ENCODE measurements around the gene ZNRF2. TPM values are rescaled to one million over a fixed set of nuclear protein-coding genes. Genes with fewer than 3 reads are reported as not detected.

The ZNRF2 gene
- total RNA-seq, 1 experiment from 2014 or later = 9.8 TPM

- no TSS peak for BruUV-seq (replicated peaks)
- DNase-seq (ENCODE audit: unreplicated experiment) = no peak
- ChIA-PET POLR2A (interaction anchor here (0.6 to 1.5 kb wide), 2 partner anchors 70 to 125 kb away, joined by 3 to 5 read pairs; no protein-coding TSS in a partner anchor), CTCF (interaction anchor here (0.8 to 1.6 kb wide), 5 partner anchors 34 to 187 kb away, joined by 3 to 5 read pairs (median 3); no protein-coding TSS in a partner anchor)
- no peaks in the 10 kb centered on the region for H3K36me3 Mint-ChIP-seq (ENCODE audit: insufficient read depth, unreplicated experiment)
- H3K27me3 Mint-ChIP-seq (ENCODE audit: insufficient read depth, unreplicated experiment) = no peaks in the 10 kb centered on the region
- intact Hi-C loops (cut with micrococcal nuclease) = loop anchor here (5.0 kb wide), 1 partner anchor 221 kb away; the partner anchor contains the start of gene GGCT
- no peaks in the 10 kb centered on the region for H3K9me3 Mint-ChIP-seq (ENCODE audit: unreplicated experiment)
- TF ChIP-seq, protein P1, sequence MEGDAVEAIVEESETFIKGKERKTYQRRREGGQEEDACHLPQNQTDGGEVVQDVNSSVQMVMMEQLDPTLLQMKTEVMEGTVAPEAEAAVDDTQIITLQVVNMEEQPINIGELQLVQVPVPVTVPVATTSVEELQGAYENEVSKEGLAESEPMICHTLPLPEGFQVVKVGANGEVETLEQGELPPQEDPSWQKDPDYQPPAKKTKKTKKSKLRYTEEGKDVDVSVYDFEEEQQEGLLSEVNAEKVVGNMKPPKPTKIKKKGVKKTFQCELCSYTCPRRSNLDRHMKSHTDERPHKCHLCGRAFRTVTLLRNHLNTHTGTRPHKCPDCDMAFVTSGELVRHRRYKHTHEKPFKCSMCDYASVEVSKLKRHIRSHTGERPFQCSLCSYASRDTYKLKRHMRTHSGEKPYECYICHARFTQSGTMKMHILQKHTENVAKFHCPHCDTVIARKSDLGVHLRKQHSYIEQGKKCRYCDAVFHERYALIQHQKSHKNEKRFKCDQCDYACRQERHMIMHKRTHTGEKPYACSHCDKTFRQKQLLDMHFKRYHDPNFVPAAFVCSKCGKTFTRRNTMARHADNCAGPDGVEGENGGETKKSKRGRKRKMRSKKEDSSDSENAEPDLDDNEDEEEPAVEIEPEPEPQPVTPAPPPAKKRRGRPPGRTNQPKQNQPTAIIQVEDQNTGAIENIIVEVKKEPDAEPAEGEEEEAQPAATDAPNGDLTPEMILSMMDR (IDR thresholded peaks at IDR 0.05; ENCODE audit: unreplicated experiment) = no peak
- H3K4me3 Mint-ChIP-seq (ENCODE audit: unreplicated experiment) = no peak overlapping the region
- no peak overlapping the region for H3K27ac Mint-ChIP-seq (ENCODE audit: low read depth, unreplicated experiment)
- peaks cover 6% of the 10 kb centered on the region for H3K4me1 Mint-ChIP-seq (ENCODE audit: insufficient read depth, unreplicated experiment)
These were observed 2.6 kb upstream of the ZNRF2 start for GRCh38 chr7:30281791-30282190.

- ChIA-PET POLR2A (interaction anchor here (1.1 to 2.9 kb wide), 3 partner anchors 23 to 124 kb away, joined by 3 to 9 read pairs (median 5); no protein-coding TSS in a partner anchor), CTCF (interaction anchor here (0.8 to 1.6 kb wide), 3 partner anchors 119 to 186 kb away, joined by 3 to 5 read pairs (median 3); no protein-coding TSS in a partner anchor)
- Mint-ChIP-seq H3K27me3 (ENCODE audit: insufficient read depth, unreplicated experiment) (no peaks in the 10 kb centered on the region), H3K4me1 (ENCODE audit: insufficient read depth, unreplicated experiment) (peaks cover 8% of the 10 kb centered on the region), H3K36me3 (ENCODE audit: insufficient read depth, unreplicated experiment) (no peaks in the 10 kb centered on the region), H3K9me3 (ENCODE audit: unreplicated experiment) (no peaks in the 10 kb centered on the region), H3K4me3 (ENCODE audit: unreplicated experiment) (no peak overlapping the region), H3K27ac (ENCODE audit: low read depth, unreplicated experiment) (no peak overlapping the region)
- BruUV-seq (replicated peaks) = no TSS peak
- DNase-seq (ENCODE audit: unreplicated experiment) = no peak
- TF ChIP-seq, protein P1 (IDR thresholded peaks at IDR 0.05; ENCODE audit: unreplicated experiment) = no peak
- intact Hi-C loops (cut with micrococcal nuclease) = loop anchor here (5.0 kb wide), 1 partner anchor 220 kb away; the partner anchor contains the start of gene GGCT
These were observed 1.7 kb upstream of the ZNRF2 start for GRCh38 chr7:30282735-30283134.

DNA sequence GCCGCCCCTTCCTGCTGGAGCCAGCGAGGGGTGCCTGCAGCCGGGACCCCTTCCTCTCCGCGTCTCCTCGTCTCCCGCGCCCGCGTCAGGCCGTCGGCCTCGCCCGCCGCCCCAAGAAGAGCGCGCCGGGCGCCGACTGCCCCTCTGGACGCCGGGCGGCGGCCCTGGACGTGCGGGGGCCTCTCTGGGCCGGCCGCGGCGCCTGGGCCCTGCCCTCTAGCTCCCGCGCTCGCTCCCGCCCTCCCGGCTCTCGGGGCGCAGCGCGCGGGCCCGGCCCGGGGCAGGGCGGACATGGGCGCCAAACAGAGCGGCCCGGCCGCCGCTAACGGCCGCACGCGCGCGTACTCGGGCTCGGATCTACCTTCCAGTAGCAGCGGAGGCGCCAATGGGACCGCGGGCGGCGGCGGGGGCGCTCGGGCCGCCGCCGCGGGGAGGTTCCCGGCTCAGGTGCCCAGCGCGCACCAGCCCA, 704 bp downstream of the ZNRF2 start:
- no peaks in the 10 kb centered on the region for H3K36me3 Mint-ChIP-seq (ENCODE audit: insufficient read depth, unreplicated experiment)
- intact Hi-C loops (cut with micrococcal nuclease) = loop anchor here (2.0 kb wide), 3 partner anchors 38 to 120 kb away; no protein-coding TSS in a partner anchor
- peaks cover 24% of the 10 kb centered on the region for H3K4me1 Mint-ChIP-seq (ENCODE audit: insufficient read depth, unreplicated experiment)
- peak; percentile 35 for DNase-seq (ENCODE audit: unreplicated experiment)
- no peaks in the 10 kb centered on the region for H3K27me3 Mint-ChIP-seq (ENCODE audit: insufficient read depth, unreplicated experiment)
- H3K27ac Mint-ChIP-seq (ENCODE audit: low read depth, unreplicated experiment) = no peak overlapping the region
- H3K9me3 Mint-ChIP-seq (ENCODE audit: unreplicated experiment) = no peaks in the 10 kb centered on the region
- BruUV-seq (replicated peaks) = no TSS peak
- TF ChIP-seq, protein P1 (IDR thresholded peaks at IDR 0.05; ENCODE audit: unreplicated experiment) = no peak
- ChIA-PET POLR2A (interaction anchor here (0.6 to 5.9 kb wide), 20 partner anchors 9 to 280 kb away, joined by 3 to 89 read pairs (median 5); partner anchors contain the start of gene MTURN), CTCF (interaction anchor here (0.7 to 1.2 kb wide), 3 partner anchors 21 to 118 kb away, joined by 3 to 8 read pairs (median 5); no protein-coding TSS in a partner anchor)
- H3K4me3 Mint-ChIP-seq (ENCODE audit: unreplicated experiment) = peak overlapping the region; percentile 76

- TF ChIP-seq, protein P1 (IDR thresholded peaks at IDR 0.05; ENCODE audit: unreplicated experiment) = no peak
- Mint-ChIP-seq H3K9me3 (ENCODE audit: unreplicated experiment) (no peaks in the 10 kb centered on the region), H3K36me3 (ENCODE audit: insufficient read depth, unreplicated experiment) (no peaks in the 10 kb centered on the region), H3K27ac (ENCODE audit: low read depth, unreplicated experiment) (peak overlapping the region; percentile 89), H3K4me1 (ENCODE audit: insufficient read depth, unreplicated experiment) (peaks cover 30% of the 10 kb centered on the region), H3K4me3 (ENCODE audit: unreplicated experiment) (peak overlapping the region; percentile 90), H3K27me3 (ENCODE audit: insufficient read depth, unreplicated experiment) (no peaks in the 10 kb centered on the region)
- POLR2A ChIA-PET = interaction anchor here (0.7 to 5.9 kb wide), 14 partner anchors 15 to 265 kb away, joined by 3 to 89 read pairs (median 10); no protein-coding TSS in a partner anchor
- peak; percentile 57 for DNase-seq (ENCODE audit: unreplicated experiment)
- no TSS peak for BruUV-seq (replicated peaks)
- intact Hi-C loops (cut with micrococcal nuclease) = loop anchor here (1.0 to 2.0 kb wide), 4 partner anchors 37 to 121 kb away; no protein-coding TSS in a partner anchor
- CTCF ChIA-PET = interaction anchor here (0.7 to 1.2 kb wide), 2 partner anchors 17 to 21 kb away, joined by 3 read pairs; no protein-coding TSS in a partner anchor
These were observed 1.3 kb downstream of the ZNRF2 start for GRCh38 chr7:30285536-30286284.
